HG03039 (cell line): Measurements from ENCODE around the gene IFT57.
"Not testable (repeated sequence)": the region's sequence is repeated elsewhere in the genome, so short reads cannot be mapped to it uniquely, and the experiment has no call there.

Source experiments
- ATAC-seq: cut with Tn5 transposase; IDR thresholded peaks from one replicate; pipeline ENCODE4 v1.9.1; 2021; ENCODE audit warnings: mild to moderate bottlenecking, moderate library complexity; ENCODE audit not compliant: unreplicated experiment

Gene IFT57

GRCh38 chr3:108164391-108164790, 57.8 kb downstream of the IFT57 start:
- no peak for ATAC-seq

GRCh38 chr3:108159865-108160264, 62.4 kb downstream of the IFT57 start:
- ATAC-seq: no peak

DNA sequence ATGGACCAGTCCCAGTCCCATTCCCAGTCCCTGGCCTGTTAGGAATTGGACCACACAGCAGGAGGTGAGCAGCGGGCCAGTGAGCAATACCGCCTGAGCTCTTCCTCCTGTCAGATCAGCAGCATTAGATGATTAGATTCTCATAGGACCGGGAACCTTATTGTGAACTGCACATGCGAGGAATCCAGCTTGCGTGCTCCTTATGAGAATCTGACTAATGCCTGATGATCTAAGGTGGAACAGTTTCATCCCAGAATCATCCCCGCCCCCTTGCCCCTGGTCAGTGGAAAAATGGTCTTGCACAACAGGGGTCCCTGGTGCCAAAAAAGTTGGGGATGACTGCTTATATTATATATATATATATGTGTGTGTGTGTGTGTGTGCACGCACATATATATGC, 63.1 kb downstream of the IFT57 start:
- ATAC-seq: no peak

GRCh38 chr3:108158251-108158650, 64.0 kb downstream of the IFT57 start:
- no peak for ATAC-seq

DNA sequence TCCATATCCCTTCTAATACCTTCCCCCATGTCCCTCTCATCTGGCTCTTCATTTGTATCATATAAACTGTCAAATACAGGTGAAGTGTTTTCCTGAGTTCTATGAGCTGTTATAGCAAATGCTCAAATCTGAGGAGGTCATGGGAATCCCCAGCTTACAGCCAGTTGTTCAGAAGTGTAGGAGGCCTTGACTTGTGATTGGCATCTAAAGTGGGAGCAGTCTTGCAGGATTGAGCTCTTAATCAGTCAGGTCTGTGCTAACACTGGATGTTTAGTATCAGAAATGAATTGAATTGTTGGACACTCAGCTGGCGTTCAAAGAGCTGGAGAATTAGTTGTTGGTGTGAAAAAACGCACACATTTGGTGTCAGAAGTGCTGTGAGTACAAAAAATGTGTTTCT, 65.0 kb downstream of the IFT57 start:
- ATAC-seq: no peak

DNA sequence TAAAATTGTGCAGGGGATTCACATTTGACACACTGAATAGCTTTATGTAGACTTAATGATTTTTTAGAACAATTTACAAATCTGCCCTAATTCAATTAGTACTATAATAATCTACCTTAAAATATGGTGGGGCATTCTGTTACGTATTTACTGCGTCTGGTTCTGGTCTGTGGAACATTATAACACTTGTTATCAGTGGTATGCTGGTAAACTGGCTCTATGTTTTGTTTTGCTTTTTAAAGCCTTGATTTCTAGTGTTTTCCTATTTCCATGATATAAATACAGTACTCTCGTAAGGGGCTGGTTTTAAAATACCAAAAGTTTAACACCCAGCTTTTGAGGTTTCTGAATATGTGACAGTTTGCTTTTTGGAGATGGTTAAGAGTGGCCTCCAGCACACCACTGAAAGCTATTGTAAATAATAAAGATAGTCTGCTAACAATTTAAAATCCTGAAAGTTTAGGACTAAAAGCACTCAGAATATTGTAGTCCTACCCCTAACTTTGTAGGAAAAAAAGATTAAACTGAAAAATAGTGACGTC, 65.8 kb downstream of the IFT57 start:
- ATAC-seq: no peak

- not testable (repeated sequence) for ATAC-seq
Measured at GRCh38 chr3:108155642-108156041, 66.6 kb downstream of the IFT57 start.

- ATAC-seq: no peak
Measured at GRCh38 chr3:108153451-108153981, 68.7 kb downstream of the IFT57 start.

- no peak for ATAC-seq
Measured at GRCh38 chr3:108152274-108152673, 70.0 kb downstream of the IFT57 start.

- no peak for ATAC-seq
Measured at GRCh38 chr3:108150200-108150599, 72.0 kb downstream of the IFT57 start.

DNA sequence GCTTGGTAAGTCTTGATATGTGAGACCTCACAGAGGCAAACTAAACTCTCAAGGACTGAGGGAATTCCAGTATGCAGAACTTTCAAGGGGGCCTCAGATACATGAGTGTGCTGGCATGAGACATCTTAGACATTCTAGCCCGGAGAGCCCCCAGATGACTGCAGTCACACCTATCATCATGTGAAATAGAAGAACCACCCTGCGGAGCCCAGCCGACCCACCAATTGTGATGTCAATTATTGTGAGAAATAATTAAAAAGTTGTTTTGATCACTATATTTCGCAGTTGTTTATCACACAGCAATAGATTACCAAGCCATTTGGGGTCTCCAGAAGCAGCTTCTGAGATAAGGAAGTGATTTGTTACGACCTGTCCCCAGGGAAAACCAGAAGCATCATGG, 76.1 kb downstream of the IFT57 start:
- no peak for ATAC-seq

GRCh38 chr3:108145578-108145977, 76.6 kb downstream of the IFT57 start:
- no peak for ATAC-seq

- no peak for ATAC-seq
Measured at GRCh38 chr3:108137460-108137814, 84.8 kb downstream of the IFT57 start.

GRCh38 chr3:108136561-108137459, 85.4 kb downstream of the IFT57 start:
- no peak for ATAC-seq

GRCh38 chr3:108134555-108134880, 87.7 kb downstream of the IFT57 start:
- ATAC-seq: no peak

DNA sequence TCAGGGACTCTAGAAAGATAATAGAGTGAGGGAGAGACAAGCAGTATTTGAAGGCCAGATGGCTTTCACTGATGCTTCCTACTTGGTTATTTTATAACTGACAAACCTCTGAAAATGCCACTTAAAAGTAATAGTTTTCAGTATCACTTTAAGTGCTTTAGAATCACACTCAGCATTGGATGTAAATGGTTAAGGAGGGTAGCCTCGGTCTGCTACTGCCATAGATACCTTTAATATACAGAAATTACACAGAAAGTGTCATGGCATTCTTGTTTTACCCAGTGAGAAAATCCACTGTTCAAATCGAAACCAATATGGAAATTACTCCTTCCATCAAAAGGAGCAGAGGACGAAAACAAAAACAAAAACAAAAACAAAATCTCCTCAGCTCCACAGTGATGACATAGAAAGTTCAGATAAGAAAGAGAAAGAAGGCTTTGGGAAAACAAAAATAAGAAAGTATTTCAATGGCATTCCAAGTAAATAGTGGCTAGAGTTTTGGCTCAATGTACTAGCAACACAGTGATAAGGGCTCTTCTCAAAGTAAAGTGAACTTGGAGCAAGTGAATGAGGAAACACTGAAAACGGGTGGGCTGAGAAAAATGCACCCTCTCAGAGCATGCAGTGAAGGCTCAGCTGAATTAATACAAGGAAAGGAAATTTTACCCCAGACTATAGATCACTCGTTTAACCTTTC, 88.2 kb downstream of the IFT57 start:
- ATAC-seq: no peak

GRCh38 chr3:108133048-108133369, 89.2 kb downstream of the IFT57 start:
- no peak for ATAC-seq

- ATAC-seq: no peak
Measured at GRCh38 chr3:108131475-108132134, 90.6 kb downstream of the IFT57 start.

DNA sequence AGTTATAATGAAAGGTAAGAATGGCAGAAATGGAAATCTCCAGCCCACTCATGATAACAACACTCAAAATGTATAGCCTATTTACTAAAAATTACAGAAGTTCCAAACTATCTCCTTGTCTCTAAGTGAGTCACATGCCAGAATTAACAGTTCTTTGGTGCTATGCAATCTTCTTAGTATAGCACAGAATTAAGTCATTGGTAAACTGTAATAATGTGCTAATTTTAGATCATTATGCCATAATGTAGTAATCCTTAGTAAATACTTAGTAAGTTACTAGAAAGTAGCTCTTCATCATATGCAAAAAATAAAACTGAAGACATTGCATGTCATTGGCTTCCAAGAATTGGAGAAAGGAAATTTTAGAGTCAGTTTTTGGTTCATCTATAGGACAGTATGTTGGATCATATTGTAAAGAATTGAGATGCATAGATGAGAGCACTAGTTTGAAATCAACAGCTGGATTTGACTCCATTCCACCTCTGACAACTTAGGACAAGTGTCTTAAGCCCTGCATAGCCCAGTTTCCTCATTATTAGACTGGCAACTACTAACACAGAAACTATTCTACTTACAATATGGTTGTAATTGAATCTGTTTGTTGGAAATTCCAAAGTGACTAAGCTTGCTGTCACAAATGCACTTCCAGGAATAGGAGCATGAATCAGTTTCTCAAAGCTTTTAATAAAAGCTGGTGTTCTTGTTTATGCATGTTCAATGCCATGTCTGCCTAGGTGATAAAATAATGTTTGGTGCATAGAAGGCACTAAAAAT, 91.3 kb downstream of the IFT57 start:
- no peak for ATAC-seq

DNA sequence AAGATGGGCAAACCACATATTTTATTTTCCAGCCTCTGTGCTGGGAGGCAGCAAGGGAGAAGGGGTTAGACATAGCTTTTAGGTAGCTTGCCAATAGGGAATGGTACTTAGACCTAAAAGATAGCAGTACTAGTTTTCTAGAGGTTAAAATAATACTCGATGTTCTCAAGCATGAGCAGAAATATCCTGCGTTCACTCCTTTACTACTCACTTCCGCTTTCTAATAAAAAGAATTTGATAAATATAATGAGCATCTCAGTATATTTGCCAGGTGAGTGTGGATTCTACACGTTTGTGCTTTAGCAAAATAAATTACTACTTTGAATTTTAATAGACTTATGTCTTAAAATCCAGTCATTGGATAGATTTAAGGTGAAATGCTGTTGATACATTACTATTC, 92.0 kb downstream of the IFT57 start:
- ATAC-seq: no peak
